Esophagus muscularis mucosa (tissue), 4 donors: ENCODE measurements around the gene PLXNC1. TPM values are rescaled to one million over a fixed set of nuclear protein-coding genes. Genes with fewer than 3 reads are reported as not detected.
A peak's percentile ranks its signal among the peaks of the same experiment; 100 is the strongest.

Experiments used
- DNase-seq: peaks from one replicate; pipeline ENCODE4 v3.0.0-alpha.2; 2017; ENCODE audit errors: extremely low spot score
- H3K27ac ChIP-seq, 4 donors: fragments of 200-600 bp; sonication (generic); replicated peaks in 1 of 4; 1 replicate in 3 of 4; 2 replicates in 1 of 4; pipeline ENCODE4 v1.5.1; 2016 to 2019; ENCODE audit warnings: mild to moderate bottlenecking in 1 of 4
- H3K27me3 ChIP-seq, 4 donors: fragments of 200-600 bp; sonication (generic); one replicate each; pipeline versions ENCODE4 v1.5.1 to v1.6.0; 2016 to 2019
- H3K36me3 ChIP-seq, 4 donors: fragments of 200-600 bp; sonication (generic); one replicate each; pipeline ENCODE4 v1.5.1; 2016 to 2019
- H3K4me1 ChIP-seq, 4 donors: fragments of 200-600 bp; sonication (generic); one replicate each; pipeline ENCODE4 v1.5.1; 2016 to 2019
- H3K4me3 ChIP-seq, 4 donors: fragments of 200-600 bp; sonication (generic); 1 replicate in 2 of 4; 2 replicates in 2 of 4; pipeline ENCODE4 v1.5.1; 2016 to 2019; ENCODE audit warnings: mild to moderate bottlenecking in 4 of 4, moderate library complexity in 1 of 4
- H3K9me3 ChIP-seq, 4 donors: fragments of 200-600 bp; sonication (generic); 1 replicate in 3 of 4; 2 replicates in 1 of 4; pipeline ENCODE4 v1.5.1; 2016 to 2019
- EP300 ChIP-seq: sonication (generic); formaldehyde crosslinking; IDR thresholded peaks from one replicate; pipeline ENCODE4 v1.6.1; 2017; ENCODE audit warnings: antibody characterized with exemption
- POLR2A ChIP-seq: fragments of 450-650 bp; IDR thresholded peaks from one replicate; pipeline ENCODE4 v1.6.1; 2017; ENCODE audit warnings: antibody characterized with exemption, moderate library complexity, mild to moderate bottlenecking, low read depth
- POLR2AphosphoS5 ChIP-seq, 2 donors: sonication (generic); formaldehyde crosslinking; IDR thresholded peaks; one replicate each; pipeline ENCODE4 v1.6.1; 2017; ENCODE audit warnings: antibody characterized with exemption in 2 of 2
- WGBS: methylation state at CpG from one replicate; pipeline ENCODE4 v1.1.5; 2018; 5-methylcytosine and 5-hydroxymethylcytosine counted together
- intact Hi-C: fragments of 100-400 bp; cut with DNase I; formaldehyde crosslinking; loops from one replicate; pipeline ENCODE4 v1.15.1; 2023
- total RNA-seq, 4 donors: library from RNA; depleted of rRNA; stranded (reverse); fragments of >200 nt; gene quantifications; one replicate each; pipeline versions ENCODE4 v1.1.0 to v1.2.1, GENCODE V29; 2016
- TF ChIP-seq, protein P1 (sequence below), 3 experiments: fragments of 200-600 bp in 2 of 3; fragments of 450-650 bp in 1 of 3; sonication (generic) in 2 of 3; IDR thresholded peaks; one replicate each; pipeline ENCODE4 v1.5.1; 2017 to 2019; ENCODE audit warnings: antibody characterized with exemption in 3 of 3, mild to moderate bottlenecking in 2 of 3, moderate library complexity in 1 of 3

PLXNC1 gene
- total RNA-seq, 4 donors from 2014 or later: 4.0 to 12.3 (median 7.4) TPM

DNA sequence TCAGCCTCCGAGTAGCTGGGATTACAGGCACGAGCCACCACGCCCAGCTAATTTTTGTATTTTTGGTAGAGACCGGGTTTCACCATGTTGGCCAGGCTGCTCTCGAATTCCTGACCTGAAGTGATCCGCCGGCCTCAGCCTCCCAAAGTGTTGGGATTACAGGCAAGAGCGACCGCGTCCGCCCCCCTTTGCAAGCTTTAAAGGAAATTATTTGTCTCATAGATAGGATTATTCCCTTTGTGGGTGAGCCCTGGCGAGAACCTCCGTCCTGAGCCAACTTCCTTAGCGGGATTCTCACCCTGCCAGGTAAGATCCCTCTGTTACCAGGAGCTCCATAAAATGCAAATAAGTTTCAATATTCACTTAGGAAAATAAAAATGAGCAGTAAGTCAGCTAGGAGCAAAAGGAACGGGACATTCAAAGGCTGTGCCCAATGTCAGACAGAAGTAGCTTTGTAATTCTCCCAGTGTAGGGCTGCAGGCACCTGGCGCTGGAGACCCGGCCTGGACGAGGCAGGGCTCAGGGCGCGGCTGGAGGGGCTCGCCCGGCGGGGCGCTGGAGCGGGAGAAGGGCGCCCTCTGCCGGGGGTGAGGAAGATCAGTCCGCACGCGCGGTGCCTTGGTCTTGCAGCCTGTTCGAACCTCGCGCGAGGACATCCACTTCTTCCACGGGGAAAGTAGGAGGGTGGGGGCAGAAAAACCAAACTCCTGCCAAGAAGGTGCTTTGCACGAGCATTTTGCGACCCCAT lies 47.2 kb upstream of the PLXNC1 start:
- Histone ChIP-seq H3K27ac (peak overlapping the region in 1 of 4 donors; percentile 58), H3K36me3 (no peaks in the 10 kb centered on the region), H3K4me3 (peak overlapping the region; percentile 58 to 82 (median 64)), H3K9me3 (no peaks in the 10 kb centered on the region), H3K27me3 (peaks cover 0 to 11% (median 0%) of the 10 kb centered on the region in 4 donors), H3K4me1 (peaks cover 13 to 17% (median 15%) of the 10 kb centered on the region in 4 donors)
- TF ChIP-seq POLR2AphosphoS5 (IDR thresholded peaks at IDR 0.05) (peak; percentile 9 to 28), EP300 (no peak), POLR2A (no peak)
- TF ChIP-seq, protein P1, sequence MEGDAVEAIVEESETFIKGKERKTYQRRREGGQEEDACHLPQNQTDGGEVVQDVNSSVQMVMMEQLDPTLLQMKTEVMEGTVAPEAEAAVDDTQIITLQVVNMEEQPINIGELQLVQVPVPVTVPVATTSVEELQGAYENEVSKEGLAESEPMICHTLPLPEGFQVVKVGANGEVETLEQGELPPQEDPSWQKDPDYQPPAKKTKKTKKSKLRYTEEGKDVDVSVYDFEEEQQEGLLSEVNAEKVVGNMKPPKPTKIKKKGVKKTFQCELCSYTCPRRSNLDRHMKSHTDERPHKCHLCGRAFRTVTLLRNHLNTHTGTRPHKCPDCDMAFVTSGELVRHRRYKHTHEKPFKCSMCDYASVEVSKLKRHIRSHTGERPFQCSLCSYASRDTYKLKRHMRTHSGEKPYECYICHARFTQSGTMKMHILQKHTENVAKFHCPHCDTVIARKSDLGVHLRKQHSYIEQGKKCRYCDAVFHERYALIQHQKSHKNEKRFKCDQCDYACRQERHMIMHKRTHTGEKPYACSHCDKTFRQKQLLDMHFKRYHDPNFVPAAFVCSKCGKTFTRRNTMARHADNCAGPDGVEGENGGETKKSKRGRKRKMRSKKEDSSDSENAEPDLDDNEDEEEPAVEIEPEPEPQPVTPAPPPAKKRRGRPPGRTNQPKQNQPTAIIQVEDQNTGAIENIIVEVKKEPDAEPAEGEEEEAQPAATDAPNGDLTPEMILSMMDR (IDR thresholded peaks at IDR 0.05): peak; percentile 84 to 94 (median 90)
- intact Hi-C loops: loop anchor here (1.0 to 10.0 kb wide), 3 partner anchors 334 to 1116 kb away; no protein-coding TSS in a partner anchor
- 30% methylated on average over 36 of the region's 38 CpGs for WGBS
- peak; percentile 94 for DNase-seq

DNA sequence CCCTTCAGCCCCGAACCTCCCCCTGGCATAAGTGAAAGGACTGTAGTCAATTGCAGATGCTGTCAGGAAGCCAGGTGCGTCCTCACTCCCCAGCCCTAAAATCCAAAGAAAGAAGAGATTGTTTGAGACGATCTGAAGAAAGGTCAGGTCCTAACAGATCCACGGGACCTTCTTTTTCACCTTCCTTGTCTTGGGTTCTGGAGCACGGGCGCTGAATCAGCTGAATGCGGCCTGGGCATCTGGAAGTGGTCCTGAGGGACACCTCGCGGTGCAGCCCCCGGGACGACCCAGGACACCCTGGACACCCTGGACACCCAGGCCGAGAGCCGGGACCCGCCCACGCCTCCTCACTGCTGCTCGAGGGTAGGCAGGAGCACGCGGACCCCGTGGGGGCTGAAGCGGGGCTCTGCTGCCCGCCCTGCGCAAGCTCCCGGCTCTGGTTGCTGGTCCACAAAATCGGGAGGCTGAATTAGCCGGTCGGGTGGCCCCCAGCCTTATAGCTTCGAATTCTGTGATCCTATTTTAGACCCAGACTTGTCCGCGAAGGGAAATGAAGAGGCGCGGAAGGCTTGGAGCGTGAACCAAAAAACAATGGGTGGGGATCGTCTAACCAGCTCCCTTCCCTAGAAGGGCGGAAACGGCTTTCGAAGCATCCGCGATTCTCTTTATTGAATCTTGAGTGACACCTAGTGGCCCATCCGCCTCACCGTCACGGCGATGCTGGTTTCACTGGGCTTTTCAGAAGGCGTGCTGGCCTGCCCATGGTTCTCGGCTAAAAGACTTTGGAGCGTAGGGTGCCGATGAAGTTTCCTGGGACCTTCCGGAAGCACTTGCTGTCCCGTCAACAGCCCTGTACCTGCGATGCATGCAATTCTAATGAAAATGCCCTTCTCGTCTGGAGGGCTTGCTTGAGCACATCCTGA lies 46.4 kb upstream of the PLXNC1 start:
- Histone ChIP-seq H3K4me3 (peak overlapping the region; percentile 58 to 82 (median 64)), H3K36me3 (no peaks in the 10 kb centered on the region), H3K27me3 (peaks cover 0 to 15% (median 0%) of the 10 kb centered on the region in 4 donors), H3K27ac (peak overlapping the region; percentile 22 to 60 (median 56)), H3K9me3 (no peaks in the 10 kb centered on the region), H3K4me1 (peaks cover 13 to 17% (median 15%) of the 10 kb centered on the region in 4 donors)
- TF ChIP-seq EP300: no peak
- peak; percentile 5 to 66 for TF ChIP-seq POLR2AphosphoS5 (IDR thresholded peaks at IDR 0.05)
- no peak for TF ChIP-seq POLR2A
- TF ChIP-seq, protein P1 (IDR thresholded peaks at IDR 0.05): peak; percentile 83 to 88 (median 87)
- peak; percentile 98 for DNase-seq
- under 1% methylated on average over 20 of the region's 50 CpGs for WGBS
- intact Hi-C loops: loop anchor here (1.0 to 10.0 kb wide), 4 partner anchors 335 to 1117 kb away; no protein-coding TSS in a partner anchor

DNA sequence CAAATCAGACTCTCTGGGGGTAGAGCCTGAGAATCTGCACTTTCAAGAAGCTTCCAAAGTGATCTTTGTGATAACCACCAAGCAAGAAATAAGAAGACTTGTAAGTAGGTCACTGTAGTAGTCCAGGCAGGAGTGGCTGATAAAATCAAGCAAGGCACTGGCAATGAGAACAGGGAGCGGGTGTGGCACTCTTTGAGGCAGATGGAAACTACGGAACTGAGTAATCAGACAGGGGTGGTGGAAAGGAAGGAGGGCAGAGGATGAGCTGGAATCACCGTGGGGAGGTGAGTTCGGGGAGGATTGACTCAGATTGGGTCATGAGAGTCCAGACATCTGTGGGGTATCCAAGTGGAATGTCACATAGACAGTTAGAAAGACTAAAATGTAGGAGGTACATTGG lies 44.4 kb upstream of the PLXNC1 start:
- Histone ChIP-seq H3K36me3 (no peaks in the 10 kb centered on the region), H3K27ac (no peak overlapping the region), H3K4me3 (no peak overlapping the region), H3K9me3 (no peaks in the 10 kb centered on the region), H3K4me1 (peaks cover 13 to 17% (median 15%) of the 10 kb centered on the region in 4 donors), H3K27me3 (peaks cover 0 to 20% (median 0%) of the 10 kb centered on the region in 4 donors)
- DNase-seq: no peak
- intact Hi-C loops: loop anchor here (2.0 to 10.0 kb wide), 3 partner anchors 337 to 1119 kb away; no protein-coding TSS in a partner anchor
- TF ChIP-seq POLR2AphosphoS5 (IDR thresholded peaks at IDR 0.05) (no peak), EP300 (no peak), POLR2A (no peak)
- TF ChIP-seq, protein P1 (IDR thresholded peaks at IDR 0.05): no peak
- WGBS: 82% methylated on average over 4 of the region's 4 CpGs

DNA sequence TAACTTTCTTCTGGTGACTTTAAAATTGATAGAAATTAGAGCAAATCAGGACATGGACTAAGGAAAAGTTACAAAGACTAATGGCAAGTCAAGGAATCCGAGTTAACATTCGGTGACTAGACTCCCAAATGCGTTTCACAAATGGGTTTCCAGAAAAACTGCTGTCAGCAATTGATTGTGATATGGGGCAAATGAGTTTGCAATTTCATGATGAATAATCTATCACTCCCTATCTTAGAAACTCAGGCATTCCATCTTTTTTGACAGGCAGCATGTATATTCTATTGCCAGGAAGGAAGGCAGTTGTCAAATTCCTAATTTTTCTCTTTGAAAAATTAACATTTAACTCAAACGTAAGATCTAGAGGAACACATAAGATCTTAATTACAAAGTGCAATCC lies 40.5 kb upstream of the PLXNC1 start:
- H3K27me3 ChIP-seq: peaks cover 0 to 23% (median 0%) of the 10 kb centered on the region in 4 donors
- no peaks in the 10 kb centered on the region for H3K4me1 ChIP-seq
- H3K27ac ChIP-seq: no peak overlapping the region
- no peak for DNase-seq
- no peak overlapping the region for H3K4me3 ChIP-seq
- TF ChIP-seq POLR2AphosphoS5 (IDR thresholded peaks at IDR 0.05) (no peak), POLR2A (no peak), EP300 (no peak)
- H3K9me3 ChIP-seq: no peaks in the 10 kb centered on the region
- H3K36me3 ChIP-seq: no peaks in the 10 kb centered on the region
- WGBS: 80% methylated on average over 4 of the region's 4 CpGs
- intact Hi-C loops: loop anchor here (10.0 kb wide), 1 partner anchor 1123 kb away; no protein-coding TSS in a partner anchor
